HG02763 (cell line): ENCODE results near the gene CCDC83.

ENCODE experiments used
- ATAC-seq: cut with Tn5 transposase; IDR thresholded peaks from one replicate; pipeline ENCODE4 v1.9.1; 2021; ENCODE audit warnings: mild to moderate bottlenecking, moderate library complexity; ENCODE audit not compliant: unreplicated experiment

CCDC83 gene

GRCh38 chr11:85855341-85855656 is at the start of gene CCDC83:
Gene CCDC83, plus strand, starts transcription at chr11:85855383. Its CDS starts 9,741 bp downstream, at chr11:85865124.
- ATAC-seq = no peak

GRCh38 chr11:85805387-85805786 is 49.8 kb upstream of the CCDC83 start:
- no peak for ATAC-seq

GRCh38 chr11:85806016-85806415 is 49.2 kb upstream of the CCDC83 start:
- ATAC-seq = no peak

GRCh38 chr11:85806876-85807275 is 48.3 kb upstream of the CCDC83 start:
- ATAC-seq = no peak

- ATAC-seq = peak; percentile 71
Measured at GRCh38 chr11:85809191-85809590, 46.0 kb upstream of the CCDC83 start.

- ATAC-seq = no peak
Measured at GRCh38 chr11:85809863-85810262, 45.3 kb upstream of the CCDC83 start.

GRCh38 chr11:85810521-85810870 is 44.7 kb upstream of the CCDC83 start:
- ATAC-seq = no peak

GRCh38 chr11:85810871-85811611 is 44.1 kb upstream of the CCDC83 start, which contains the start of gene SYTL2:
Gene SYTL2, minus strand, starts transcription at chr11:85811141. Its CDS starts 53,416 bp downstream, at chr11:85757725.
- peak; percentile 79 for ATAC-seq

GRCh38 chr11:85811624-85812023 is 43.6 kb upstream of the CCDC83 start:
- no peak for ATAC-seq

GRCh38 chr11:85813721-85814120 is 41.5 kb upstream of the CCDC83 start:
- no peak for ATAC-seq

GRCh38 chr11:85815186-85815931 is 39.8 kb upstream of the CCDC83 start:
- no peak for ATAC-seq

GRCh38 chr11:85819441-85819840 is 35.7 kb upstream of the CCDC83 start:
- no peak for ATAC-seq

- ATAC-seq = no peak
Measured at GRCh38 chr11:85821636-85822035, 33.5 kb upstream of the CCDC83 start.

- no peak for ATAC-seq
Measured at GRCh38 chr11:85822814-85823213, 32.4 kb upstream of the CCDC83 start.

- ATAC-seq = no peak
Measured at GRCh38 chr11:85823816-85824215, 31.4 kb upstream of the CCDC83 start.

GRCh38 chr11:85825616-85826015 is 29.6 kb upstream of the CCDC83 start:
- ATAC-seq = no peak

GRCh38 chr11:85826116-85826855 is 28.9 kb upstream of the CCDC83 start:
- ATAC-seq = no peak

- no peak for ATAC-seq
Measured at GRCh38 chr11:85827748-85828639, 27.2 kb upstream of the CCDC83 start.

- no peak for ATAC-seq
Measured at GRCh38 chr11:85828640-85828978, 26.6 kb upstream of the CCDC83 start.

GRCh38 chr11:85829172-85829571 is 26.0 kb upstream of the CCDC83 start:
- no peak for ATAC-seq

- no peak for ATAC-seq
Measured at GRCh38 chr11:85831050-85831449, 24.1 kb upstream of the CCDC83 start.
